Liver (tissue), 9 donors: Measurements from ENCODE around the gene FBXO31. TPM values are rescaled to one million over a fixed set of nuclear protein-coding genes. Genes with fewer than 3 reads are reported as not detected.

ENCODE experiments used
- DNase-seq: peaks from one replicate; pipeline ENCODE4 v3.0.0-alpha.2; 2017; ENCODE audit warnings: low spot score
- H3K27ac ChIP-seq, 2 donors: one replicate each; pipeline ENCODE4 v1.7.0; 2013; ENCODE audit warnings: inconsistent platforms in 2 of 2, low read length in 2 of 2, control low read depth in 1 of 2, low read depth in 1 of 2, mild to moderate bottlenecking in 1 of 2
- H3K27me3 ChIP-seq, 4 donors: one replicate each; pipeline versions ENCODE4 v1.6.1 to v1.7.0; 2013; ENCODE audit warnings: low read length in 3 of 4, inconsistent platforms in 1 of 4, mild to moderate bottlenecking in 1 of 4, moderate library complexity in 1 of 4; ENCODE audit not compliant: control insufficient read depth in 4 of 4, insufficient read depth in 4 of 4
- H3K36me3 ChIP-seq, 4 donors: one replicate each; pipeline versions ENCODE4 v1.6.1 to v1.7.0; 2013; ENCODE audit warnings: low read length in 3 of 4, mild to moderate bottlenecking in 3 of 4, low read depth in 1 of 4, moderate library complexity in 1 of 4; ENCODE audit not compliant: control insufficient read depth in 4 of 4, insufficient read depth in 3 of 4
- H3K4me1 ChIP-seq, 4 donors: one replicate each; pipeline versions ENCODE4 v1.6.1 to v1.7.0; 2013; ENCODE audit warnings: low read length in 3 of 4, mild to moderate bottlenecking in 3 of 4, moderate library complexity in 1 of 4; ENCODE audit not compliant: control insufficient read depth in 4 of 4, insufficient read depth in 4 of 4
- H3K4me3 ChIP-seq, 3 donors: one replicate each; pipeline versions ENCODE4 v1.6.1 to v1.7.0; 2013; ENCODE audit warnings: low read length in 3 of 3, control low read depth in 1 of 3, low read depth in 1 of 3, mild to moderate bottlenecking in 1 of 3
- H3K9ac ChIP-seq, 2 donors: one replicate each; pipeline ENCODE4 v1.7.0; 2013; ENCODE audit warnings: low read length in 2 of 2, mild to moderate bottlenecking in 2 of 2, moderate library complexity in 2 of 2, control low read depth in 1 of 2, low read depth in 1 of 2
- H3K9me3 ChIP-seq, 4 donors: one replicate each; pipeline versions ENCODE4 v1.6.1 to v1.7.0; 2013; ENCODE audit warnings: low read length in 3 of 4; ENCODE audit not compliant: control insufficient read depth in 4 of 4
- ATF3 ChIP-seq: IDR thresholded peaks from 2 replicates; pipeline ENCODE4 v1.6.1; 2016; ENCODE audit warnings: antibody characterized with exemption
- CTCF ChIP-seq: fragments of 150-350 bp; IDR thresholded peaks from 2 replicates; pipeline ENCODE4 v1.5.1; 2017; ENCODE audit warnings: improper control_type of control experiment, low read depth, low read length; ENCODE audit not compliant: missing input control
- EGR1 ChIP-seq, 2 donors: IDR thresholded peaks; 2 replicates each; pipeline ENCODE4 v1.6.1; 2016 to 2018; ENCODE audit warnings: antibody characterized with exemption in 2 of 2, low read depth in 2 of 2
- FOXA1 ChIP-seq: IDR thresholded peaks from 2 replicates; pipeline ENCODE4 v1.6.1; 2016; ENCODE audit warnings: antibody characterized with exemption
- FOXA2 ChIP-seq: IDR thresholded peaks from 2 replicates; pipeline ENCODE4 v1.6.1; 2016; ENCODE audit warnings: antibody characterized with exemption
- GABPA ChIP-seq, 2 donors: IDR thresholded peaks in 1 of 2; conservative IDR thresholded peaks in 1 of 2; 2 replicates each; pipeline ENCODE4 v1.6.1; 2016; ENCODE audit warnings: antibody characterized with exemption in 2 of 2, mild to moderate bottlenecking in 1 of 2, moderate library complexity in 1 of 2
- HNF4A ChIP-seq, 2 donors: conservative IDR thresholded peaks; 2 replicates each; pipeline ENCODE4 v1.6.1; 2016; ENCODE audit warnings: antibody characterized with exemption in 2 of 2, mild to moderate bottlenecking in 2 of 2
- HNF4G ChIP-seq: IDR thresholded peaks from 2 replicates; pipeline ENCODE4 v1.6.1; 2016; ENCODE audit warnings: antibody characterized with exemption
- JUND ChIP-seq, 2 donors: IDR thresholded peaks; 2 replicates each; pipeline ENCODE4 v1.6.1; 2016; ENCODE audit warnings: antibody characterized with exemption in 2 of 2
- MAX ChIP-seq: IDR thresholded peaks from 2 replicates; pipeline ENCODE4 v1.6.1; 2016; ENCODE audit warnings: antibody characterized with exemption
- NR2F2 ChIP-seq: IDR thresholded peaks from 2 replicates; pipeline ENCODE4 v1.6.1; 2016; ENCODE audit warnings: antibody characterized with exemption
- RAD21 ChIP-seq, 2 donors: IDR thresholded peaks; 2 replicates each; pipeline ENCODE4 v1.6.1; 2016; ENCODE audit warnings: antibody characterized with exemption in 2 of 2, mild to moderate bottlenecking in 2 of 2
- REST ChIP-seq: IDR thresholded peaks from 2 replicates; pipeline ENCODE4 v1.6.1; 2016; ENCODE audit warnings: antibody characterized with exemption, mild to moderate bottlenecking
- RXRA ChIP-seq, 2 donors: IDR thresholded peaks; 2 replicates each; pipeline ENCODE4 v1.6.1; 2017 to 2018; ENCODE audit warnings: antibody characterized with exemption in 2 of 2, mild to moderate bottlenecking in 1 of 2
- SP1 ChIP-seq: IDR thresholded peaks from 2 replicates; pipeline ENCODE4 v1.6.1; 2018; ENCODE audit warnings: antibody characterized with exemption, mild to moderate bottlenecking
- TAF1 ChIP-seq: conservative IDR thresholded peaks from 2 replicates; pipeline ENCODE4 v1.6.1; 2016; ENCODE audit warnings: antibody characterized with exemption, mild to moderate bottlenecking
- YY1 ChIP-seq: IDR thresholded peaks from 2 replicates; pipeline ENCODE4 v1.6.1; 2016; ENCODE audit warnings: antibody characterized with exemption, mild to moderate bottlenecking
- ZBTB33 ChIP-seq: IDR thresholded peaks from 2 replicates; pipeline ENCODE4 v1.6.1; 2016; ENCODE audit warnings: antibody characterized with exemption
- WGBS: extraction: QIAGEN DNeasy Blood & Tissue Kit; methylation state at CpG from one replicate; pipeline ENCODE4 v1.1.7; 2013; 5-methylcytosine and 5-hydroxymethylcytosine counted together
- polyA plus RNA-seq, 2 donors: library from polyadenylated mRNA; stranded (reverse) in 1 of 2; unstranded in 1 of 2; fragments of 200-250 nt in 1 of 2; fragments of >200 nt in 1 of 2; fragmentation: Nextera tagmentation in 1 of 2; extraction: Ambion mirVana in 1 of 2; gene quantifications; one replicate each; pipeline versions ENCODE4 v1.2.1 to v1.2.3, GENCODE V29; 2013 to 2015
- total RNA-seq, 2 donors: library from RNA; depleted of rRNA; stranded (reverse); fragments of >200 nt; gene quantifications; one replicate each; pipeline ENCODE4 v1.2.3, GENCODE V29; 2014
- donor health status: healthy.
- donor health status: healthy.
- donor health status: healthy.
- donor health status: healthy.
- donor health status: healthy.

Gene FBXO31
- total and polyA plus RNA-seq, 4 donors, result 13.2 to 30.3 (median 18.1) TPM

- WGBS, result 92% methylated on average over 13 of the region's 13 CpGs
- Histone ChIP-seq H3K27ac (no peak overlapping the region), H3K4me3 (no peak overlapping the region), H3K9ac (no peak overlapping the region), H3K9me3 (no peaks in the 10 kb centered on the region), H3K36me3 (peaks cover 24 to 79% (median 45%) of the 10 kb centered on the region in 4 donors), H3K4me1 (no peaks in the 10 kb centered on the region), H3K27me3 (no peaks in the 10 kb centered on the region)
- DNase-seq, result no peak
- TF ChIP-seq FOXA2 (no peak), TAF1 (no peak), EGR1 (IDR thresholded peaks at IDR 0.05; ENCODE audit: low read depth in 2 of 2) (no peak), GABPA (IDR thresholded peaks at IDR 0.05 in 1 of 2, conservative IDR thresholded peaks at IDR 0.05 in 1 of 2) (no peak), FOXA1 (no peak), ZBTB33 (no peak), RXRA (IDR thresholded peaks at IDR 0.05) (no peak), ATF3 (no peak), REST (no peak), HNF4A (conservative IDR thresholded peaks at IDR 0.05) (no peak), CTCF (no peak), JUND (IDR thresholded peaks at IDR 0.05) (no peak), HNF4G (no peak), NR2F2 (no peak), SP1 (no peak), YY1 (no peak), MAX (no peak), RAD21 (IDR thresholded peaks at IDR 0.05) (no peak)
Observed at GRCh38 chr16:87409153-87409552, 25.6 kb upstream of the FBXO31 start.
